ENCODE measurements around the gene KAT6B.
"Not testable (repeated sequence)": the region's sequence is repeated elsewhere in the genome, so short reads cannot be mapped to it uniquely, and the experiment has no call there.

The KAT6B gene

GRCh38 chr10:75049316-75050148 is 223.1 kb downstream of the KAT6B start:
- in situ Hi-C loops (cut with MboI; ENCODE audit: low pct_unique_long_range_greater_than_20kb, low sequenced_read_pairs, unreplicated experiment), result no loop called here
- no peak for DNase-seq (ENCODE audit: low spot score)
- no peak for TF ChIP-seq CTCF (IDR thresholded peaks at IDR 0.05; ENCODE audit: extremely low read depth, insufficient read depth, missing control alignments)

GRCh38 chr10:75050149-75050919 is 223.9 kb downstream of the KAT6B start:
- TF ChIP-seq CTCF (IDR thresholded peaks at IDR 0.05; ENCODE audit: extremely low read depth, insufficient read depth, missing control alignments), result no peak
- DNase-seq (ENCODE audit: low spot score), result no peak
- in situ Hi-C loops (cut with MboI; ENCODE audit: low pct_unique_long_range_greater_than_20kb, low sequenced_read_pairs, unreplicated experiment), result no loop called here

- TF ChIP-seq CTCF (IDR thresholded peaks at IDR 0.05; ENCODE audit: extremely low read depth, insufficient read depth, missing control alignments), result no peak
- in situ Hi-C loops (cut with MboI; ENCODE audit: low pct_unique_long_range_greater_than_20kb, low sequenced_read_pairs, unreplicated experiment), result no loop called here
- DNase-seq (ENCODE audit: low spot score), result no peak
Measured at GRCh38 chr10:75051308-75051707, 224.9 kb downstream of the KAT6B start.

- DNase-seq (ENCODE audit: low spot score); in situ Hi-C loops (cut with MboI; ENCODE audit: low pct_unique_long_range_greater_than_20kb, low sequenced_read_pairs, unreplicated experiment): not testable (repeated sequence)
Measured at GRCh38 chr10:75055896-75056406, 229.6 kb downstream of the KAT6B start.

GRCh38 chr10:75057680-75058079 is 231.3 kb downstream of the KAT6B start:
- DNase-seq (ENCODE audit: low spot score), result no peak
- in situ Hi-C loops (cut with MboI; ENCODE audit: low pct_unique_long_range_greater_than_20kb, low sequenced_read_pairs, unreplicated experiment), result no loop called here
- TF ChIP-seq CTCF (IDR thresholded peaks at IDR 0.05; ENCODE audit: extremely low read depth, insufficient read depth, missing control alignments), result no peak

- no peak for TF ChIP-seq CTCF (IDR thresholded peaks at IDR 0.05; ENCODE audit: extremely low read depth, insufficient read depth, missing control alignments)
- in situ Hi-C loops (cut with MboI; ENCODE audit: low pct_unique_long_range_greater_than_20kb, low sequenced_read_pairs, unreplicated experiment), result no loop called here
- no peak for DNase-seq (ENCODE audit: low spot score)
Measured at GRCh38 chr10:75058161-75058560, 231.8 kb downstream of the KAT6B start.
